GM19025 (cell line): ENCODE data around the gene TMEM51.
A peak's percentile ranks its signal among the peaks of the same experiment; 100 is the strongest.

Experiments used
- ATAC-seq: cut with Tn5 transposase; IDR thresholded peaks from one replicate; pipeline ENCODE4 v1.9.1; 2021; ENCODE audit warnings: mild to moderate bottlenecking, low read depth, moderate library complexity; ENCODE audit not compliant: unreplicated experiment

The TMEM51 gene

GRCh38 chr1:15212216-15212953 lies 58.8 kb downstream of the TMEM51 start:
- no peak for ATAC-seq

GRCh38 chr1:15212954-15213291 lies 59.4 kb downstream of the TMEM51 start:
- no peak for ATAC-seq

GRCh38 chr1:15213341-15213821 lies 59.8 kb downstream of the TMEM51 start:
- no peak for ATAC-seq

- ATAC-seq, result no peak
These were observed 61.0 kb downstream of the TMEM51 start for GRCh38 chr1:15214527-15214926.

GRCh38 chr1:15215116-15215515 lies 61.6 kb downstream of the TMEM51 start:
- no peak for ATAC-seq

GRCh38 chr1:15217654-15218053 lies 64.1 kb downstream of the TMEM51 start:
- no peak for ATAC-seq

GRCh38 chr1:15218287-15219279 lies 65.0 kb downstream of the TMEM51 start:
- ATAC-seq, result no peak

- no peak for ATAC-seq
These were observed 65.9 kb downstream of the TMEM51 start for GRCh38 chr1:15219280-15220023.

- ATAC-seq, result no peak
These were observed 66.5 kb downstream of the TMEM51 start for GRCh38 chr1:15220024-15220392.

GRCh38 chr1:15220825-15221431 lies 67.4 kb downstream of the TMEM51 start:
- no peak for ATAC-seq

GRCh38 chr1:15222653-15223303 lies 69.2 kb downstream of the TMEM51 start:
- ATAC-seq, result no peak

GRCh38 chr1:15224259-15224869 lies 70.8 kb downstream of the TMEM51 start:
- ATAC-seq, result no peak

- no peak for ATAC-seq
These were observed 71.4 kb downstream of the TMEM51 start for GRCh38 chr1:15224974-15225373.

GRCh38 chr1:15225461-15225860 lies 71.9 kb downstream of the TMEM51 start:
- no peak for ATAC-seq

- no peak for ATAC-seq
These were observed 73.1 kb downstream of the TMEM51 start for GRCh38 chr1:15226388-15227255.

- no peak for ATAC-seq
These were observed 76.2 kb downstream of the TMEM51 start for GRCh38 chr1:15229707-15230131.

GRCh38 chr1:15231714-15232201 lies 78.2 kb downstream of the TMEM51 start:
- peak; percentile 94 for ATAC-seq

GRCh38 chr1:15233689-15234088 lies 80.1 kb downstream of the TMEM51 start:
- no peak for ATAC-seq
